Loucy (cell line): Measurements from ENCODE around the gene CAMK2A.
A peak's percentile ranks its signal among the peaks of the same experiment; 100 is the strongest.

Experiments used
- H2AFZ ChIP-seq: fragments of 200-600 bp; sonication (generic); 2 replicates; pipeline ENCODE4 v1.6.0; 2016; ENCODE audit warnings: antibody characterized with exemption, mild to moderate bottlenecking, low read length, moderate library complexity
- H3F3A ChIP-seq: fragments of 200-600 bp; 2 replicates; pipeline ENCODE4 v1.6.0; 2016; ENCODE audit warnings: antibody characterized with exemption, low read depth, mild to moderate bottlenecking
- H3K27me3 ChIP-seq: fragments of 200-600 bp; sonication (generic); 2 replicates; pipeline ENCODE4 v1.6.1; 2014; ENCODE audit warnings: low read length, mild to moderate bottlenecking; ENCODE audit not compliant: insufficient read depth, poor library complexity, severe bottlenecking
- H3K36me3 ChIP-seq: fragments of 200-600 bp; sonication (generic); 2 replicates; pipeline ENCODE4 v1.6.1; 2016; ENCODE audit warnings: low read length; ENCODE audit not compliant: insufficient read depth
- H3K4me1 ChIP-seq: fragments of 200-600 bp; sonication (generic); 2 replicates; pipeline ENCODE4 v1.5.1; 2014; ENCODE audit warnings: low read length, mild to moderate bottlenecking; ENCODE audit not compliant: insufficient read depth, poor library complexity, severe bottlenecking
- H3K4me2 ChIP-seq: fragments of 200-600 bp; sonication (generic); 2 replicates; pipeline ENCODE4 v1.6.0; 2014; ENCODE audit warnings: antibody characterized with exemption, low read length, low read depth, mild to moderate bottlenecking; ENCODE audit not compliant: poor library complexity, severe bottlenecking
- H3K4me3 ChIP-seq: fragments of 200-600 bp; sonication (generic); 2 replicates; pipeline ENCODE4 v1.5.1; 2014; ENCODE audit warnings: low read length, mild to moderate bottlenecking, mixed read lengths; ENCODE audit not compliant: poor library complexity, severe bottlenecking
- H3K79me2 ChIP-seq: fragments of 200-600 bp; sonication (generic); 2 replicates; pipeline ENCODE4 v1.6.1; 2014; ENCODE audit warnings: low read length; ENCODE audit not compliant: insufficient read depth
- H3K9ac ChIP-seq: fragments of 200-600 bp; sonication (generic); 2 replicates; pipeline ENCODE4 v1.6.0; 2014; ENCODE audit warnings: mild to moderate bottlenecking, low read depth, low read length, moderate library complexity; ENCODE audit not compliant: poor library complexity, severe bottlenecking
- H3K9me2 ChIP-seq: fragments of 200-600 bp; sonication (generic); replicated peaks from 2 replicates; pipeline ENCODE4 v1.6.1; 2016; ENCODE audit warnings: low read depth, low read length, mixed read lengths
- H3K9me3 ChIP-seq: fragments of 200-600 bp; sonication (generic); 2 replicates; pipeline ENCODE4 v1.6.1; 2014; ENCODE audit warnings: mild to moderate bottlenecking, antibody characterized with exemption, low read length, low read depth; ENCODE audit not compliant: insufficient read depth
- H4K20me1 ChIP-seq: fragments of 200-600 bp; sonication (generic); 2 replicates; pipeline ENCODE4 v1.6.0; 2014; ENCODE audit warnings: antibody characterized with exemption, low read length, mild to moderate bottlenecking; ENCODE audit not compliant: insufficient read depth, poor library complexity, severe bottlenecking
- CTCF ChIP-seq: fragments of 200-600 bp; sonication (generic); conservative IDR thresholded peaks from 2 replicates; pipeline ENCODE4 v1.5.1; 2014; ENCODE audit warnings: mild to moderate bottlenecking, antibody characterized with exemption, low read length
- EZH2phosphoT487 ChIP-seq: fragments of 200-600 bp; IDR thresholded peaks from 2 replicates; pipeline ENCODE4 v1.6.1; 2018; ENCODE audit warnings: antibody characterized with exemption, mild to moderate bottlenecking, moderate library complexity, borderline replicate concordance

Gene CAMK2A

DNA sequence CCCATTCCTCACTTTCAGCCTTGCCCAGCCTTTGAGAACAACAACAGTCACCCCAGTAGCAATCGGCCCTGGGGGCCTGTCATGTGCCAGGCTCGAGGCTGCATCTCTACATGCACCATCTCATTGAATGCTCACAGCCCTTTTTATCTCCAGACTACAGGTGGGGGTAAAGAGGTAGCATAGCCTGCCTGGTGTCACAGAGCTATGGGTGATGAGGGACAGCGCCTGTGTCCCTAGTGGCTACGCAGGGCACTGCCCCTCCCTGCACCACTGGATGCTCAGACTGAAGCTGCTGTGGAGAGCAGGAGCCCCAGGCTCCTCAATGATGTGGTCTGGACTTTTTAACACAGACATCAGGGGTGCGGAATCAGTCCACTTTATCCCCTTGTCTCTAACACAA lies 2.8 kb downstream of the CAMK2A start:
- Histone ChIP-seq H3K4me1 (no peaks in the 10 kb centered on the region), H3K4me2 (no peak overlapping the region)
- TF ChIP-seq EZH2phosphoT487 = no peak
- peak; percentile 69 for TF ChIP-seq CTCF

GRCh38 chr5:150285114-150285513 lies 4.5 kb downstream of the CAMK2A start:
- Histone ChIP-seq H3K9ac (no peak overlapping the region), H3K4me2 (no peak overlapping the region), H3K4me3 (no peak overlapping the region), H3K79me2 (no peaks in the 10 kb centered on the region), H3K9me3 (no peaks in the 10 kb centered on the region), H3F3A (no peaks in the 10 kb centered on the region), H3K27me3 (peaks cover 5% of the 10 kb centered on the region), H4K20me1 (no peaks in the 10 kb centered on the region), H3K9me2 (no peaks in the 10 kb centered on the region), H2AFZ (no peak overlapping the region), H3K4me1 (no peaks in the 10 kb centered on the region), H3K36me3 (no peaks in the 10 kb centered on the region)
- TF ChIP-seq EZH2phosphoT487 (no peak), CTCF (no peak)

More for the DNA sequence above, 2.8 kb downstream of the CAMK2A start:
- Histone ChIP-seq H3K27me3 (peaks cover 5% of the 10 kb centered on the region), H4K20me1 (no peaks in the 10 kb centered on the region), H3K9me2 (no peaks in the 10 kb centered on the region), H2AFZ (no peak overlapping the region), H3K36me3 (no peaks in the 10 kb centered on the region), H3K9ac (no peak overlapping the region), H3K4me3 (no peak overlapping the region), H3F3A (no peaks in the 10 kb centered on the region), H3K9me3 (no peaks in the 10 kb centered on the region), H3K79me2 (no peaks in the 10 kb centered on the region)

GRCh38 chr5:150284311-150284710 lies 5.3 kb downstream of the CAMK2A start:
- Histone ChIP-seq H3K4me2 (no peak overlapping the region), H3K79me2 (no peaks in the 10 kb centered on the region), H3F3A (no peaks in the 10 kb centered on the region), H3K9me3 (no peaks in the 10 kb centered on the region), H4K20me1 (no peaks in the 10 kb centered on the region), H3K4me3 (no peak overlapping the region), H3K36me3 (no peaks in the 10 kb centered on the region), H3K9me2 (no peaks in the 10 kb centered on the region), H3K4me1 (no peaks in the 10 kb centered on the region), H3K9ac (no peak overlapping the region), H2AFZ (no peak overlapping the region), H3K27me3 (peaks cover 5% of the 10 kb centered on the region)
- TF ChIP-seq EZH2phosphoT487 (no peak), CTCF (no peak)
